ENCODE measurements around the gene LILRB5. TPM values are rescaled to one million over a fixed set of nuclear protein-coding genes. Genes with fewer than 3 reads are reported as not detected.
"Not testable (repeated sequence)": the region's sequence is repeated elsewhere in the genome, so short reads cannot be mapped to it uniquely, and the experiment has no call there.

Gene LILRB5
- polyA plus RNA-seq, 1 donor: 1.6 TPM

- DNase-seq: not testable (repeated sequence)
Observed at GRCh38 chr19:54214734-54215133, 42.3 kb downstream of the LILRB5 start.

GRCh38 chr19:54214217-54214616, 42.9 kb downstream of the LILRB5 start:
- not testable (repeated sequence) for DNase-seq

- DNase-seq: no peak
Observed at GRCh38 chr19:54211235-54211634, 45.8 kb downstream of the LILRB5 start.

GRCh38 chr19:54209811-54210494, 47.1 kb downstream of the LILRB5 start:
- peak; percentile 84 for DNase-seq

- DNase-seq: no peak
Observed at GRCh38 chr19:54209058-54209810, 47.8 kb downstream of the LILRB5 start.

GRCh38 chr19:54208784-54209057, 48.4 kb downstream of the LILRB5 start:
- no peak for DNase-seq

- no peak for DNase-seq
Observed at GRCh38 chr19:54207983-54208783, 48.9 kb downstream of the LILRB5 start.

GRCh38 chr19:54207676-54207982, 49.4 kb downstream of the LILRB5 start:
- no peak for DNase-seq

GRCh38 chr19:54207193-54207592, 49.9 kb downstream of the LILRB5 start:
- DNase-seq: not testable (repeated sequence)

GRCh38 chr19:54206831-54207177, 50.3 kb downstream of the LILRB5 start:
- no peak for DNase-seq

- no peak for DNase-seq
Observed at GRCh38 chr19:54206030-54206830, 50.8 kb downstream of the LILRB5 start.

- no peak for DNase-seq
Observed at GRCh38 chr19:54204767-54205468, 52.2 kb downstream of the LILRB5 start.

GRCh38 chr19:54203151-54203611, 53.9 kb downstream of the LILRB5 start:
- DNase-seq: no peak

- no peak for DNase-seq
Observed at GRCh38 chr19:54201980-54202379, 55.1 kb downstream of the LILRB5 start.

- no peak for DNase-seq
Observed at GRCh38 chr19:54201172-54201701, 55.8 kb downstream of the LILRB5 start.

Other genes starting within 250 kb of the LILRB5 start
- not detected for gene VSTM1, start 193.4 kb downstream of the LILRB5 start, polyA plus RNA-seq (ENCODE audit: insufficient read length)
- 0.22 TPM for gene TARM1, start 175.9 kb downstream of the LILRB5 start, polyA plus RNA-seq (ENCODE audit: insufficient read length)
- gene OSCAR, start 156.5 kb downstream of the LILRB5 start, polyA plus RNA-seq (ENCODE audit: insufficient read length): 0.07 TPM
- gene NDUFA3, start 154.4 kb downstream of the LILRB5 start, polyA plus RNA-seq (ENCODE audit: insufficient read length): 105 TPM
- gene TFPT, start 141.6 kb downstream of the LILRB5 start, polyA plus RNA-seq (ENCODE audit: insufficient read length): 14.3 TPM
- gene PRPF31, start 141.5 kb downstream of the LILRB5 start, polyA plus RNA-seq (ENCODE audit: insufficient read length): 68.7 TPM
- gene CNOT3, start 119.5 kb downstream of the LILRB5 start, polyA plus RNA-seq (ENCODE audit: insufficient read length): 81.7 TPM
- gene LENG1, start 97.6 kb downstream of the LILRB5 start, polyA plus RNA-seq (ENCODE audit: insufficient read length): 6.3 TPM
- 32.3 TPM for gene TMC4, start 84.1 kb downstream of the LILRB5 start, polyA plus RNA-seq (ENCODE audit: insufficient read length)
- 58.7 TPM for gene MBOAT7, start 67.7 kb downstream of the LILRB5 start, polyA plus RNA-seq (ENCODE audit: insufficient read length)
- 39.8 TPM for gene TSEN34, start 66.0 kb downstream of the LILRB5 start, polyA plus RNA-seq (ENCODE audit: insufficient read length)
- 1,221 TPM for gene RPS9, start 56.4 kb downstream of the LILRB5 start, polyA plus RNA-seq (ENCODE audit: insufficient read length)
- gene LILRB3, start 34.3 kb downstream of the LILRB5 start, polyA plus RNA-seq (ENCODE audit: insufficient read length): 0.76 TPM
- gene LILRA6, start 14.5 kb downstream of the LILRB5 start, polyA plus RNA-seq (ENCODE audit: insufficient read length): 0.32 TPM
- gene LILRB2, start 23.8 kb upstream of the LILRB5 start, polyA plus RNA-seq (ENCODE audit: insufficient read length): 0.45 TPM
- 0.45 TPM for gene LILRA5, start 55.9 kb upstream of the LILRB5 start, polyA plus RNA-seq (ENCODE audit: insufficient read length)
- gene LILRA4, start 81.9 kb upstream of the LILRB5 start, polyA plus RNA-seq (ENCODE audit: insufficient read length): not detected
- gene LAIR1, start 107.7 kb upstream of the LILRB5 start, polyA plus RNA-seq (ENCODE audit: insufficient read length): 3.2 TPM
- gene TTYH1, start 158.2 kb upstream of the LILRB5 start, polyA plus RNA-seq (ENCODE audit: insufficient read length): 7.8 TPM
- 189 TPM for gene LENG8, start 191.9 kb upstream of the LILRB5 start, polyA plus RNA-seq (ENCODE audit: insufficient read length)
- 1.7 TPM for gene LENG9, start 206.5 kb upstream of the LILRB5 start, polyA plus RNA-seq (ENCODE audit: insufficient read length)
- 13.0 TPM for gene CDC42EP5, start 216.0 kb upstream of the LILRB5 start, polyA plus RNA-seq (ENCODE audit: insufficient read length)
- not detected for gene LAIR2, start 245.6 kb upstream of the LILRB5 start, polyA plus RNA-seq (ENCODE audit: insufficient read length)